ENCODE data around the gene MACROD2. TPM values are rescaled to one million over a fixed set of nuclear protein-coding genes. Genes with fewer than 3 reads are reported as not detected.

The MACROD2 gene
- total and polyA plus RNA-seq, 2 experiments from 2014 or later = 2.8 to 4.3 TPM

DNA sequence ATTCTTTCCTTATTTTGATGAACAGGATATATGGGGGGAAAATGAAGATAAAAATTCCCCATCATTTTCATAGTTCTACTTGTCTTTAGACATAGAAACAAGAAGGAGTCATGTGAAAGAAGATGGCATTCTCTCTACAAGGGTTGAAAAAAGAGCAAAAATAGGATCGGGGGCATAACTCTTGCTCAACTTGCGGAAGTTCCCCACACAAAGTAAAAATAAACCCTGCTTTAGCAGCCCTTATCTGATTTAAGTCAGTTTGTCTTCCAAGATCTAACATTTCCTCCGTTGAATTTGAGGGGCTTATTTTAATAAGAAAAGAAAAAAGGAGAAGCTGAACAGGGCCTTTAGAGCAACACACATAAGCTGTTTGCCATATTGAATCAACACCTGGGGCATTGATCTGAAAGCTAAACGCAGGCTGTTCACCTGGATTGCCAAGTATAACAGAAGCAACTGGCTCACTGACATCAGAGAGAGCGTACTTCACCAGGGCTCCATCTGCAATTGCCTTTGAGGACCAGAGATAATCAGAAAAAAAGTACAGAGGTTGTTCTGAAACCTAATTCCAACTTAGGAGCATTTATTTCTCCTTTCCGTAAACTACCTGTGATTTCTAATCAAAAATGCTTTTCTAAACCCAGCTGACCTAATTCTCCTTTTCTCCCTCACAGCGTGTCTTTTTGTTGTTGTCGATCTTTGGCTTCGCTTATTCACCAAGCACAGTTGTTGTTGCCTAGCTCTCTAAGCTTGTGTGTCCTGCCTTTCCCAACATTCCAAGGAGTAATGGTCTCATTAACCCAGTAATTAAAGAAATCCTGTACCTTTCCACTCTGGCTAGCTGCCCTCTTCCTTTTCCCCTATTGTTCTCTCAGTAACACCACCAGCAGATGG is 2010.0 kb downstream of the MACROD2 start:
- ATAC-seq (peak; percentile 55), DNase-seq (ENCODE audit: low spot score) (no peak)
- Histone ChIP-seq H3K9me2 (ENCODE audit: insufficient read depth) (peaks cover 4% of the 10 kb centered on the region), H3K27ac (ENCODE audit: low read depth) (peak overlapping the region; percentile 12; the same call in 1 of the 2 replicates), H3K27me3 (ENCODE audit: insufficient read depth) (no peaks in the 10 kb centered on the region), H3K36me3 (ENCODE audit: insufficient read depth) (no peaks in the 10 kb centered on the region), H2AFZ (peak overlapping the region; percentile 2), H4K20me1 (replicated peaks; ENCODE audit: insufficient read depth) (no peaks in the 10 kb centered on the region), H3K4me2 (peak overlapping the region; percentile 18; the same call in 1 of the 2 replicates), H3K4me3 (no peak overlapping the region), H3F3A (replicated peaks; ENCODE audit: low read depth) (no peaks in the 10 kb centered on the region), H3K4me1 (ENCODE audit: insufficient read depth) (peaks cover 16% of the 10 kb centered on the region; the same call in 1 of the 2 replicates), H3K79me2 (replicated peaks; ENCODE audit: insufficient read depth) (no peaks in the 10 kb centered on the region)
- Mint-ChIP-seq H3K4me3 (no peak overlapping the region), H3K9me3 (no peaks in the 10 kb centered on the region), H3K4me1 (peaks cover 16% of the 10 kb centered on the region), H3K27ac (no peak overlapping the region), H3K27me3 (ENCODE audit: insufficient read depth, low read depth, poor library complexity) (no peaks in the 10 kb centered on the region), H3K36me3 (ENCODE audit: low read depth) (no peaks in the 10 kb centered on the region; the same call in 2 of the 3 replicates)
- TF ChIP-seq, protein P1, sequence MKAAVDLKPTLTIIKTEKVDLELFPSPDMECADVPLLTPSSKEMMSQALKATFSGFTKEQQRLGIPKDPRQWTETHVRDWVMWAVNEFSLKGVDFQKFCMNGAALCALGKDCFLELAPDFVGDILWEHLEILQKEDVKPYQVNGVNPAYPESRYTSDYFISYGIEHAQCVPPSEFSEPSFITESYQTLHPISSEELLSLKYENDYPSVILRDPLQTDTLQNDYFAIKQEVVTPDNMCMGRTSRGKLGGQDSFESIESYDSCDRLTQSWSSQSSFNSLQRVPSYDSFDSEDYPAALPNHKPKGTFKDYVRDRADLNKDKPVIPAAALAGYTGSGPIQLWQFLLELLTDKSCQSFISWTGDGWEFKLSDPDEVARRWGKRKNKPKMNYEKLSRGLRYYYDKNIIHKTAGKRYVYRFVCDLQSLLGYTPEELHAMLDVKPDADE (IDR thresholded peaks at IDR 0.05) = no peak
- TF ChIP-seq STAT1 (IDR thresholded peaks at IDR 0.05; ENCODE audit: unreplicated experiment) (no peak), ZNF114 (CRISPR knock-in tag; IDR thresholded peaks at IDR 0.05) (no peak), NANOG (IDR thresholded peaks at IDR 0.05; ENCODE audit: borderline replicate concordance) (no peak), CREB1 (CRISPR knock-in tag; IDR thresholded peaks at IDR 0.05; ENCODE audit: low read depth) (no peak), JUNB (IDR thresholded peaks at IDR 0.05; ENCODE audit: unreplicated experiment) (no peak), POLR2AphosphoS5 (IDR thresholded peaks at IDR 0.05; ENCODE audit: low read depth) (no peak), EZH2phosphoT487 (IDR thresholded peaks at IDR 0.05; ENCODE audit: unreplicated experiment) (no peak), EZH2 (IDR thresholded peaks at IDR 0.05; ENCODE audit: low read depth, unreplicated experiment) (no peak), ZNF331 (CRISPR knock-in tag; IDR thresholded peaks at IDR 0.05; ENCODE audit: low read depth) (no peak)
- TF ChIP-seq, protein P2, sequence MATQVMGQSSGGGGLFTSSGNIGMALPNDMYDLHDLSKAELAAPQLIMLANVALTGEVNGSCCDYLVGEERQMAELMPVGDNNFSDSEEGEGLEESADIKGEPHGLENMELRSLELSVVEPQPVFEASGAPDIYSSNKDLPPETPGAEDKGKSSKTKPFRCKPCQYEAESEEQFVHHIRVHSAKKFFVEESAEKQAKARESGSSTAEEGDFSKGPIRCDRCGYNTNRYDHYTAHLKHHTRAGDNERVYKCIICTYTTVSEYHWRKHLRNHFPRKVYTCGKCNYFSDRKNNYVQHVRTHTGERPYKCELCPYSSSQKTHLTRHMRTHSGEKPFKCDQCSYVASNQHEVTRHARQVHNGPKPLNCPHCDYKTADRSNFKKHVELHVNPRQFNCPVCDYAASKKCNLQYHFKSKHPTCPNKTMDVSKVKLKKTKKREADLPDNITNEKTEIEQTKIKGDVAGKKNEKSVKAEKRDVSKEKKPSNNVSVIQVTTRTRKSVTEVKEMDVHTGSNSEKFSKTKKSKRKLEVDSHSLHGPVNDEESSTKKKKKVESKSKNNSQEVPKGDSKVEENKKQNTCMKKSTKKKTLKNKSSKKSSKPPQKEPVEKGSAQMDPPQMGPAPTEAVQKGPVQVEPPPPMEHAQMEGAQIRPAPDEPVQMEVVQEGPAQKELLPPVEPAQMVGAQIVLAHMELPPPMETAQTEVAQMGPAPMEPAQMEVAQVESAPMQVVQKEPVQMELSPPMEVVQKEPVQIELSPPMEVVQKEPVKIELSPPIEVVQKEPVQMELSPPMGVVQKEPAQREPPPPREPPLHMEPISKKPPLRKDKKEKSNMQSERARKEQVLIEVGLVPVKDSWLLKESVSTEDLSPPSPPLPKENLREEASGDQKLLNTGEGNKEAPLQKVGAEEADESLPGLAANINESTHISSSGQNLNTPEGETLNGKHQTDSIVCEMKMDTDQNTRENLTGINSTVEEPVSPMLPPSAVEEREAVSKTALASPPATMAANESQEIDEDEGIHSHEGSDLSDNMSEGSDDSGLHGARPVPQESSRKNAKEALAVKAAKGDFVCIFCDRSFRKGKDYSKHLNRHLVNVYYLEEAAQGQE (IDR thresholded peaks at IDR 0.05; ENCODE audit: unreplicated experiment) = no peak
- TF ChIP-seq, protein P3, sequence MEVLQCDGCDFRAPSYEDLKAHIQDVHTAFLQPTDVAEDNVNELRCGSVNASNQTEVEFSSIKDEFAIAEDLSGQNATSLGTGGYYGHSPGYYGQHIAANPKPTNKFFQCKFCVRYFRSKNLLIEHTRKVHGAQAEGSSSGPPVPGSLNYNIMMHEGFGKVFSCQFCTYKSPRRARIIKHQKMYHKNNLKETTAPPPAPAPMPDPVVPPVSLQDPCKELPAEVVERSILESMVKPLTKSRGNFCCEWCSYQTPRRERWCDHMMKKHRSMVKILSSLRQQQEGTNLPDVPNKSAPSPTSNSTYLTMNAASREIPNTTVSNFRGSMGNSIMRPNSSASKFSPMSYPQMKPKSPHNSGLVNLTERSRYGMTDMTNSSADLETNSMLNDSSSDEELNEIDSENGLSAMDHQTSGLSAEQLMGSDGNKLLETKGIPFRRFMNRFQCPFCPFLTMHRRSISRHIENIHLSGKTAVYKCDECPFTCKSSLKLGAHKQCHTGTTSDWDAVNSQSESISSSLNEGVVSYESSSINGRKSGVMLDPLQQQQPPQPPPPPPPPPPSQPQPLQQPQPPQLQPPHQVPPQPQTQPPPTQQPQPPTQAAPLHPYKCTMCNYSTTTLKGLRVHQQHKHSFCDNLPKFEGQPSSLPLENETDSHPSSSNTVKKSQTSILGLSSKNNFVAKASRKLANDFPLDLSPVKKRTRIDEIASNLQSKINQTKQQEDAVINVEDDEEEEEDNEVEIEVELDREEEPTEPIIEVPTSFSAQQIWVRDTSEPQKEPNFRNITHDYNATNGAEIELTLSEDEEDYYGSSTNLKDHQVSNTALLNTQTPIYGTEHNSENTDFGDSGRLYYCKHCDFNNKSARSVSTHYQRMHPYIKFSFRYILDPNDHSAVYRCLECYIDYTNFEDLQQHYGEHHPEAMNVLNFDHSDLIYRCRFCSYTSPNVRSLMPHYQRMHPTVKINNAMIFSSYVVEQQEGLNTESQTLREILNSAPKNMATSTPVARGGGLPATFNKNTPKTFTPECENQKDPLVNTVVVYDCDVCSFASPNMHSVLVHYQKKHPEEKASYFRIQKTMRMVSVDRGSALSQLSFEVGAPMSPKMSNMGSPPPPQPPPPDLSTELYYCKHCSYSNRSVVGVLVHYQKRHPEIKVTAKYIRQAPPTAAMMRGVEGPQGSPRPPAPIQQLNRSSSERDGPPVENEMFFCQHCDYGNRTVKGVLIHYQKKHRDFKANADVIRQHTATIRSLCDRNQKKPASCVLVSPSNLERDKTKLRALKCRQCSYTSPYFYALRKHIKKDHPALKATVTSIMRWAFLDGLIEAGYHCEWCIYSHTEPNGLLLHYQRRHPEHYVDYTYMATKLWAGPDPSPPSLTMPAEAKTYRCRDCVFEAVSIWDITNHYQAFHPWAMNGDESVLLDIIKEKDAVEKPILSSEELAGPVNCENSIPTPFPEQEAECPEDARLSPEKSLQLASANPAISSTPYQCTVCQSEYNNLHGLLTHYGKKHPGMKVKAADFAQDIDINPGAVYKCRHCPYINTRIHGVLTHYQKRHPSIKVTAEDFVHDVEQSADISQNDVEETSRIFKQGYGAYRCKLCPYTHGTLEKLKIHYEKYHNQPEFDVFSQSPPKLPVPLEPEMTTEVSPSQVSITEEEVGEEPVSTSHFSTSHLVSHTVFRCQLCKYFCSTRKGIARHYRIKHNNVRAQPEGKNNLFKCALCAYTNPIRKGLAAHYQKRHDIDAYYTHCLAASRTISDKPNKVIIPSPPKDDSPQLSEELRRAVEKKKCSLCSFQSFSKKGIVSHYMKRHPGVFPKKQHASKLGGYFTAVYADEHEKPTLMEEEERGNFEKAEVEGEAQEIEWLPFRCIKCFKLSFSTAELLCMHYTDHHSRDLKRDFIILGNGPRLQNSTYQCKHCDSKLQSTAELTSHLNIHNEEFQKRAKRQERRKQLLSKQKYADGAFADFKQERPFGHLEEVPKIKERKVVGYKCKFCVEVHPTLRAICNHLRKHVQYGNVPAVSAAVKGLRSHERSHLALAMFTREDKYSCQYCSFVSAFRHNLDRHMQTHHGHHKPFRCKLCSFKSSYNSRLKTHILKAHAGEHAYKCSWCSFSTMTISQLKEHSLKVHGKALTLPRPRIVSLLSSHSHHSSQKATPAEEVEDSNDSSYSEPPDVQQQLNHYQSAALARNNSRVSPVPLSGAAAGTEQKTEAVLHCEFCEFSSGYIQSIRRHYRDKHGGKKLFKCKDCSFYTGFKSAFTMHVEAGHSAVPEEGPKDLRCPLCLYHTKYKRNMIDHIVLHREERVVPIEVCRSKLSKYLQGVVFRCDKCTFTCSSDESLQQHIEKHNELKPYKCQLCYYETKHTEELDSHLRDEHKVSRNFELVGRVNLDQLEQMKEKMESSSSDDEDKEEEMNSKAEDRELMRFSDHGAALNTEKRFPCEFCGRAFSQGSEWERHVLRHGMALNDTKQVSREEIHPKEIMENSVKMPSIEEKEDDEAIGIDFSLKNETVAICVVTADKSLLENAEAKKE (CRISPR knock-in tag; IDR thresholded peaks at IDR 0.05) = no peak
- TF ChIP-seq, protein P4, sequence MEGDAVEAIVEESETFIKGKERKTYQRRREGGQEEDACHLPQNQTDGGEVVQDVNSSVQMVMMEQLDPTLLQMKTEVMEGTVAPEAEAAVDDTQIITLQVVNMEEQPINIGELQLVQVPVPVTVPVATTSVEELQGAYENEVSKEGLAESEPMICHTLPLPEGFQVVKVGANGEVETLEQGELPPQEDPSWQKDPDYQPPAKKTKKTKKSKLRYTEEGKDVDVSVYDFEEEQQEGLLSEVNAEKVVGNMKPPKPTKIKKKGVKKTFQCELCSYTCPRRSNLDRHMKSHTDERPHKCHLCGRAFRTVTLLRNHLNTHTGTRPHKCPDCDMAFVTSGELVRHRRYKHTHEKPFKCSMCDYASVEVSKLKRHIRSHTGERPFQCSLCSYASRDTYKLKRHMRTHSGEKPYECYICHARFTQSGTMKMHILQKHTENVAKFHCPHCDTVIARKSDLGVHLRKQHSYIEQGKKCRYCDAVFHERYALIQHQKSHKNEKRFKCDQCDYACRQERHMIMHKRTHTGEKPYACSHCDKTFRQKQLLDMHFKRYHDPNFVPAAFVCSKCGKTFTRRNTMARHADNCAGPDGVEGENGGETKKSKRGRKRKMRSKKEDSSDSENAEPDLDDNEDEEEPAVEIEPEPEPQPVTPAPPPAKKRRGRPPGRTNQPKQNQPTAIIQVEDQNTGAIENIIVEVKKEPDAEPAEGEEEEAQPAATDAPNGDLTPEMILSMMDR (conservative IDR thresholded peaks at IDR 0.05; ENCODE audit: low read depth in 2 of 2) = no peak

Data from GM23338 (cell line).